Esophagus squamous epithelium (tissue), 4 donors: ENCODE measurements around the gene PLEKHO1.

Experiments
- POLR2A ChIP-seq, 4 donors: fragments of 450-650 bp; IDR thresholded peaks; one replicate each; pipeline ENCODE4 v1.6.1; 2017; ENCODE audit warnings: antibody characterized with exemption in 4 of 4, mild to moderate bottlenecking in 4 of 4, moderate library complexity in 3 of 4
- TF ChIP-seq, protein P1 (sequence below), 6 experiments: fragments of 450-650 bp in 4 of 6; fragments of 200-600 bp in 2 of 6; sonication (generic) in 2 of 6; IDR thresholded peaks; one replicate each; pipeline ENCODE4 v1.5.1; 2016 to 2019; ENCODE audit warnings: antibody characterized with exemption in 6 of 6, mild to moderate bottlenecking in 4 of 6, moderate library complexity in 4 of 6

DNA sequence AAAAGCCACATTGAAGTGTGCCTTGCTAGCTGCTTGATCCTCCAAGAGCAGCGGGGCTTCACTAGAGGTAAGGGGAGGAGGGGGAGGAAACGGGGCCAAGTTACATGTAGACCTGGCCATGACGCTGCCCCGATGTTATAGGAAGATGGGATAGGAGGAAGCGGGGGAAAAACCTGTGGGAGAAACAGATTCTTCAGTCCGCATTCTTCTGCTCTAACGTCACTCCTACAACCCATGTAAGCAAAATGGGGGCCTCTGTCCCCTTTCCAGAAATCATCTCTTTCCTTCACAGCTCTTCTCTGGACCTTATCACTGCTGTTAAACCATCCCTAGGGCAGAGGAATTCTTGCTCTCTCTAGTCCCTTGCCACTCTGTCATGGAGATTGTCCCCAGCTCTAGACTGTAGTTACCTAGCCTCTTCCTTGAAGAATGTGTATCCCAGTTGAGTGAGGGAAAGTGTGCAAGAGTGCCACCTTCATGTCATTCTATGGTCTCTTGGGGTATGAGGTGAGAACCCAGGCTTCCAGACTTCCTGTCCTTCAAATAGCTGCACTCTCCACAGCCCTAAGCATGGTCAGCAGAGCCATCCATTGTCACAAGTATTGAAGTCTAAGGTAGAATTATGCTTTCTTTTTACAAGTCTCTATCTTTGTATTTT is 11.4 kb downstream of the PLEKHO1 start:
- TF ChIP-seq, protein P1, sequence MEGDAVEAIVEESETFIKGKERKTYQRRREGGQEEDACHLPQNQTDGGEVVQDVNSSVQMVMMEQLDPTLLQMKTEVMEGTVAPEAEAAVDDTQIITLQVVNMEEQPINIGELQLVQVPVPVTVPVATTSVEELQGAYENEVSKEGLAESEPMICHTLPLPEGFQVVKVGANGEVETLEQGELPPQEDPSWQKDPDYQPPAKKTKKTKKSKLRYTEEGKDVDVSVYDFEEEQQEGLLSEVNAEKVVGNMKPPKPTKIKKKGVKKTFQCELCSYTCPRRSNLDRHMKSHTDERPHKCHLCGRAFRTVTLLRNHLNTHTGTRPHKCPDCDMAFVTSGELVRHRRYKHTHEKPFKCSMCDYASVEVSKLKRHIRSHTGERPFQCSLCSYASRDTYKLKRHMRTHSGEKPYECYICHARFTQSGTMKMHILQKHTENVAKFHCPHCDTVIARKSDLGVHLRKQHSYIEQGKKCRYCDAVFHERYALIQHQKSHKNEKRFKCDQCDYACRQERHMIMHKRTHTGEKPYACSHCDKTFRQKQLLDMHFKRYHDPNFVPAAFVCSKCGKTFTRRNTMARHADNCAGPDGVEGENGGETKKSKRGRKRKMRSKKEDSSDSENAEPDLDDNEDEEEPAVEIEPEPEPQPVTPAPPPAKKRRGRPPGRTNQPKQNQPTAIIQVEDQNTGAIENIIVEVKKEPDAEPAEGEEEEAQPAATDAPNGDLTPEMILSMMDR (IDR thresholded peaks at IDR 0.05), result no peak
- TF ChIP-seq POLR2A (IDR thresholded peaks at IDR 0.05), result no peak
